HCT116 (cell line): ENCODE results near the gene FOXL2NB.

Experiments
- EZH2 ChIP-seq: fragments of 200-600 bp; sonication (generic); IDR thresholded peaks from 2 replicates; pipeline ENCODE4 v1.6.1; 2017; ENCODE audit warnings: antibody characterized with exemption, mixed run types
- EZH2phosphoT487 ChIP-seq: fragments of 200-600 bp; IDR thresholded peaks from 2 replicates; pipeline ENCODE4 v1.6.1; 2018; ENCODE audit warnings: antibody characterized with exemption, borderline replicate concordance
- POLR2A ChIP-seq: IDR thresholded peaks from 2 replicates; pipeline ENCODE4 v1.7.0; 2011; ENCODE audit warnings: borderline replicate concordance; ENCODE audit not compliant: insufficient read depth, insufficient read length; ENCODE audit errors: extremely low read depth
- POLR2AphosphoS5 ChIP-seq: IDR thresholded peaks from 2 replicates; pipeline ENCODE4 v1.6.1; 2011; ENCODE audit warnings: mild to moderate bottlenecking, low read depth, low read length, moderate library complexity
- RAD21 ChIP-seq: IDR thresholded peaks from 2 replicates; pipeline ENCODE4 v1.6.1; 2012; ENCODE audit warnings: low read depth, mild to moderate bottlenecking
- REST ChIP-seq: IDR thresholded peaks from 2 replicates; pipeline ENCODE4 v1.6.1; 2012; ENCODE audit warnings: low read depth
- SIN3A ChIP-seq: IDR thresholded peaks from 2 replicates; pipeline ENCODE4 v1.6.1; 2012; ENCODE audit warnings: low read depth
- SP1 ChIP-seq: IDR thresholded peaks from 2 replicates; pipeline ENCODE4 v1.6.1; 2012; ENCODE audit warnings: low read depth
- SRF ChIP-seq: IDR thresholded peaks from 2 replicates; pipeline ENCODE4 v1.6.1; 2012; ENCODE audit warnings: low read depth
- YY1 ChIP-seq: IDR thresholded peaks from 2 replicates; pipeline ENCODE4 v1.6.1; 2011; ENCODE audit warnings: low read length, low read depth, moderate library complexity, mild to moderate bottlenecking; ENCODE audit not compliant: insufficient replicate concordance; ENCODE audit errors: extremely low read depth
- ZBTB33 ChIP-seq: IDR thresholded peaks from 2 replicates; pipeline ENCODE4 v1.6.1; 2011; ENCODE audit warnings: mild to moderate bottlenecking, low read length, moderate library complexity; ENCODE audit not compliant: insufficient replicate concordance; ENCODE audit errors: extremely low read depth
- ZNF274 ChIP-seq: fragments of 200-500 bp; sonication (Bioruptor generic); IDR thresholded peaks from 2 replicates; pipeline ENCODE4 v1.6.1; 2014; ENCODE audit warnings: mild to moderate bottlenecking, low read depth, low read length, inconsistent platforms
- TF ChIP-seq, protein P1 (sequence below), 3 experiments: fragments of 200-600 bp in 1 of 3; sonication (generic) in 1 of 3; IDR thresholded peaks in 2 of 3; conservative IDR thresholded peaks in 1 of 3; 2 replicates each; pipeline ENCODE4 v1.5.1; 2012 to 2017; ENCODE audit warnings: low read depth in 2 of 3, low read length in 2 of 3, antibody characterized with exemption in 1 of 3, borderline replicate concordance in 1 of 3, control low read depth in 1 of 3, mild to moderate bottlenecking in 1 of 3, mixed read lengths in 1 of 3, mixed run types in 1 of 3, moderate library complexity in 1 of 3; ENCODE audit not compliant: insufficient read depth in 1 of 3

- TF ChIP-seq, protein P1, sequence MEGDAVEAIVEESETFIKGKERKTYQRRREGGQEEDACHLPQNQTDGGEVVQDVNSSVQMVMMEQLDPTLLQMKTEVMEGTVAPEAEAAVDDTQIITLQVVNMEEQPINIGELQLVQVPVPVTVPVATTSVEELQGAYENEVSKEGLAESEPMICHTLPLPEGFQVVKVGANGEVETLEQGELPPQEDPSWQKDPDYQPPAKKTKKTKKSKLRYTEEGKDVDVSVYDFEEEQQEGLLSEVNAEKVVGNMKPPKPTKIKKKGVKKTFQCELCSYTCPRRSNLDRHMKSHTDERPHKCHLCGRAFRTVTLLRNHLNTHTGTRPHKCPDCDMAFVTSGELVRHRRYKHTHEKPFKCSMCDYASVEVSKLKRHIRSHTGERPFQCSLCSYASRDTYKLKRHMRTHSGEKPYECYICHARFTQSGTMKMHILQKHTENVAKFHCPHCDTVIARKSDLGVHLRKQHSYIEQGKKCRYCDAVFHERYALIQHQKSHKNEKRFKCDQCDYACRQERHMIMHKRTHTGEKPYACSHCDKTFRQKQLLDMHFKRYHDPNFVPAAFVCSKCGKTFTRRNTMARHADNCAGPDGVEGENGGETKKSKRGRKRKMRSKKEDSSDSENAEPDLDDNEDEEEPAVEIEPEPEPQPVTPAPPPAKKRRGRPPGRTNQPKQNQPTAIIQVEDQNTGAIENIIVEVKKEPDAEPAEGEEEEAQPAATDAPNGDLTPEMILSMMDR (IDR thresholded peaks at IDR 0.05 in 2 of 3, conservative IDR thresholded peaks at IDR 0.05 in 1 of 3; ENCODE audit: borderline replicate concordance in 1 of 3, insufficient read depth in 1 of 3, low read depth in 2 of 3, low read length in 2 of 3) = no peak
- TF ChIP-seq REST (no peak), POLR2AphosphoS5 (no peak), SRF (no peak), POLR2A (no peak), YY1 (no peak), EZH2 (no peak), ZBTB33 (no peak), EZH2phosphoT487 (no peak), SP1 (no peak), RAD21 (no peak), ZNF274 (no peak), SIN3A (no peak)
These were observed 28.3 kb downstream of the FOXL2NB start for GRCh38 chr3:138975351-138975750.
